GM12878 (cell line): ENCODE data around the gene JAKMIP1. TPM values are rescaled to one million over a fixed set of nuclear protein-coding genes. Genes with fewer than 3 reads are reported as not detected.

ENCODE experiments used
- ATAC-seq: fragments of 200-7000 bp; cut with Tn5 transposase; 3 replicates; pipeline ENCODE4 v1.9.1; 2020; ENCODE audit warnings: mild to moderate bottlenecking, moderate library complexity
- BruUV-seq: library from RNA; stranded (reverse); fragments of 400-500 nt; replicated peaks from 2 replicates; lab custom pipeline; 2021; lab: Mats Ljungman, UMichigan
- CTCF ChIA-PET: fragments of 300-600 bp; sonication (Branson Sonifier 250); formaldehyde crosslinking; extraction: SDS; loops from one replicate; lab custom pipeline; 2021; ENCODE audit warnings: inconsistent platforms; lab: Yijun Ruan, JAX
- POLR2A ChIA-PET: fragments of 350-600 bp; formaldehyde crosslinking; extraction: SDS; loops from one replicate; lab custom pipeline; 2021; ENCODE audit warnings: inconsistent platforms; lab: Charles Lee
- RAD21 ChIA-PET: fragments of 300-600 bp; sonication (Branson Sonifier 250); formaldehyde crosslinking; loops from one replicate; lab custom pipeline; 2023; ENCODE audit warnings: antibody characterized with exemption; ENCODE audit not compliant: unreplicated experiment; lab: Charles Lee
- SMC1A ChIA-PET: fragments of 300-600 bp; sonication (Branson Sonifier 250); formaldehyde crosslinking; loops from one replicate; lab custom pipeline; 2023; ENCODE audit not compliant: unreplicated experiment, uncharacterized antibody; lab: Charles Lee
- DNase-seq: peaks from one replicate; pipeline ENCODE4 v3.0.0-alpha.2; 2011; ENCODE audit warnings: low read depth, low spot score
- FAIRE-seq: peaks from 3 replicates; lab custom pipeline; 2011; peaks lifted over from hg19 to GRCh38; lab: Jason Lieb, UNC
- H2AFZ ChIP-seq: 2 replicates; pipeline ENCODE4 v1.6.0; 2011; ENCODE audit warnings: low read depth, low read length, control low read depth; ENCODE audit not compliant: control insufficient read depth
- H3K27ac ChIP-seq: 2 replicates; pipeline ENCODE4 v1.5.1; 2011; ENCODE audit warnings: control low read depth; ENCODE audit not compliant: control insufficient read depth, insufficient read depth
- H3K27me3 ChIP-seq, 2 experiments: replicated peaks in 1 of 2; 2 replicates each; pipeline versions ENCODE4 v1.6.0 to v1.6.1; 2011; ENCODE audit warnings: low read length in 1 of 2; ENCODE audit not compliant: control insufficient read depth in 2 of 2, insufficient read depth in 2 of 2
- H3K36me3 ChIP-seq, 2 experiments: 2 replicates each; pipeline ENCODE4 v1.5.1; 2011; ENCODE audit warnings: low read length in 1 of 2; ENCODE audit not compliant: control insufficient read depth in 2 of 2, insufficient read depth in 2 of 2
- H3K4me1 ChIP-seq: 2 replicates; pipeline ENCODE4 v1.6.1; 2011; ENCODE audit warnings: mild to moderate bottlenecking, low read length, moderate library complexity, mixed read lengths; ENCODE audit not compliant: control insufficient read depth, insufficient read depth
- H3K4me2 ChIP-seq: 2 replicates; pipeline ENCODE4 v1.6.0; 2011; ENCODE audit warnings: control low read depth; ENCODE audit not compliant: control insufficient read depth, insufficient read depth
- H3K4me3 ChIP-seq: fragments of 200-600 bp; sonication (generic); 2 replicates; pipeline ENCODE4 v1.5.1; 2016
- H3K79me2 ChIP-seq: 2 replicates; pipeline ENCODE4 v1.6.0; 2011; ENCODE audit warnings: low read length; ENCODE audit not compliant: control insufficient read depth, insufficient read depth
- H3K9ac ChIP-seq: 2 replicates; pipeline ENCODE4 v1.8.0; 2011; ENCODE audit warnings: low read length, control low read depth, mixed read lengths; ENCODE audit not compliant: control insufficient read depth, insufficient read depth
- H3K9me3 ChIP-seq: replicated peaks from 3 replicates; pipeline ENCODE4 v1.5.1; 2011; ENCODE audit warnings: mild to moderate bottlenecking, low read length; ENCODE audit not compliant: control insufficient read depth, insufficient read depth
- H4K20me1 ChIP-seq: 2 replicates; pipeline ENCODE4 v1.6.0; 2011; ENCODE audit not compliant: control insufficient read depth, insufficient read depth
- CBX5 ChIP-seq: sonication (generic); IDR thresholded peaks from 2 replicates; pipeline ENCODE4 v1.6.1; 2016; ENCODE audit warnings: low read depth, moderate library complexity, mild to moderate bottlenecking, inconsistent platforms
- CEBPB ChIP-seq, 2 experiments: fragments of 150-350 bp in 1 of 2; IDR thresholded peaks; 2 replicates each; pipeline ENCODE4 v1.6.1; 2012 to 2014; ENCODE audit warnings: low read depth in 2 of 2, low read length in 2 of 2, borderline replicate concordance in 1 of 2, inconsistent platforms in 1 of 2
- CHD1 ChIP-seq: IDR thresholded peaks from 2 replicates; pipeline ENCODE4 v1.6.1; 2012; ENCODE audit warnings: low read depth, low read length, improper control_type of control experiment
- EED ChIP-seq: sonication (generic); IDR thresholded peaks from 2 replicates; pipeline ENCODE4 v1.6.1; 2016; ENCODE audit warnings: antibody characterized with exemption, low read depth
- NRF1 ChIP-seq: conservative IDR thresholded peaks from 2 replicates; pipeline ENCODE4 v1.6.1; 2011; ENCODE audit warnings: mild to moderate bottlenecking, low read depth, low read length, improper control_type of control experiment
- PAX5 ChIP-seq: IDR thresholded peaks from 2 replicates; pipeline ENCODE4 v1.6.1; 2011; ENCODE audit warnings: low read depth, low read length, borderline replicate concordance
- SMAD5 ChIP-seq: IDR thresholded peaks from 2 replicates; pipeline ENCODE4 v1.6.1; 2016; ENCODE audit warnings: antibody characterized with exemption, low read depth
- SUPT20H ChIP-seq: IDR thresholded peaks from 2 replicates; pipeline ENCODE4 v1.6.1; 2011; ENCODE audit warnings: low read depth, mild to moderate bottlenecking, low read length, moderate library complexity, borderline replicate concordance; ENCODE audit not compliant: control insufficient read depth
- TCF3 ChIP-seq: IDR thresholded peaks from 2 replicates; pipeline ENCODE4 v1.6.1; 2012; ENCODE audit warnings: low read depth, mild to moderate bottlenecking, low read length, borderline replicate concordance; ENCODE audit not compliant: insufficient read depth
- WGBS: methylation state at CpG from one replicate; pipeline ENCODE4 v1.1.6; 2016; ENCODE audit warnings: low lambda C conversion rate; ENCODE audit not compliant: insufficient replicate concordance, insufficient coverage; ENCODE audit errors: missing lambda C conversion rate; 5-methylcytosine and 5-hydroxymethylcytosine counted together
- in situ Hi-C: fragments of 300-500 bp; cut with MboI; formaldehyde crosslinking; loops from 9 replicates; pipeline ENCODE4 v1.14.3; 2018; ENCODE audit warnings: mixed read lengths
- intact Hi-C: fragments of 100-400 bp; cut with micrococcal nuclease; formaldehyde crosslinking; loops from one replicate; pipeline ENCODE4 v1.14.2; 2022; ENCODE audit not compliant: unreplicated experiment
- polyA plus RNA-seq, 11 experiments: library from polyadenylated mRNA; depleted of rRNA in 4 of 11; unstranded in 6 of 11; stranded (reverse) in 5 of 11; fragments of >200 nt; fragmentation: Nextera tagmentation in 4 of 11; fragmentation: Illumina TruSeq in 1 of 11; extraction: Ambion mirVana in 4 of 11; extraction: Trizol in 1 of 11; gene quantifications; 1 replicate in 1 of 11; 2 replicates in 10 of 11; pipeline versions ENCODE4 v1.2.1 to v1.2.3, GENCODE V29; 2011 to 2016; ENCODE audit warnings: inconsistent platforms in 2 of 11, missing spikeins in 2 of 11, low read depth in 1 of 11
- total RNA-seq, 4 experiments: library from RNA; depleted of rRNA in 3 of 4; stranded (reverse); fragments of >200 nt in 3 of 4; fragmentation: Illumina TruSeq in 1 of 4; extraction: Trizol in 1 of 4; gene quantifications; 2 replicates each; pipeline versions ENCODE4 v1.2.1 to v1.2.3, GENCODE V29; 2013 to 2021
- TF ChIP-seq, protein P1 (sequence below): fragments of 450-650 bp; formaldehyde crosslinking; IDR thresholded peaks from 2 replicates; pipeline ENCODE4 v1.4.0; 2022; ENCODE audit warnings: mild to moderate bottlenecking, moderate library complexity
- TF ChIP-seq, protein P2 (sequence below): IDR thresholded peaks from 2 replicates; pipeline ENCODE4 v1.6.1; 2011; ENCODE audit warnings: low read depth, low read length, improper control_type of control experiment, borderline replicate concordance

JAKMIP1 gene
- total and polyA plus RNA-seq, 10 of the 15 experiments (the other 5 are each of a cell fraction or from before 2014, with no cell fraction given) = 0.52 to 16.7 (median 12.3) TPM

DNA sequence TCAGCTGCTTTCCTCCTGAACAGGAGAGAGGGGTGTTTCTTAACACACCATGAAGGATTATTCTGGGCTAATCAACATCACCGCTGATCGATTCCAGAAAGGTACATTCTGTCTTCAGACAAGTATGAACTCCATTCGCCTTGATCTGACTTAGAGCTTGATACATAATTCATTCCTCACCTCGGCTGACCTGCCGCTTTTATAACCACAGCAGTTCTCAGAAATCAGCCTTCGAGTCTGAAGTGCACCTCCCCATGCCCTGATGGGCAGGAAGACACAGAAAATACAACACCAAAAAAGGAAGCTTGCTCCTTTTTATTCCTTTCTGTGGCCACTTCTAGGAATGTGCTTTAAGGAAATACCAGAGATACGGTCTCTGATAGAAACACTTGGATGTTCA lies 85.7 kb downstream of the JAKMIP1 start:
- in situ Hi-C loops = no loop called here
- no peaks in the 10 kb centered on the region for H3K9me3 ChIP-seq
- H3K4me2 ChIP-seq = no peak overlapping the region
- ChIA-PET POLR2A (no interaction called here), CTCF (no interaction called here), RAD21 (no interaction called here), SMC1A (no interaction called here)
- WGBS = 73% methylated on average over 7 of the region's 7 CpGs
- ATAC-seq (no peak), FAIRE-seq (no peak), DNase-seq (no peak)
- H4K20me1 ChIP-seq = no peaks in the 10 kb centered on the region
- H3K27me3 ChIP-seq = no peaks in the 10 kb centered on the region
- H3K36me3 ChIP-seq = no peaks in the 10 kb centered on the region; a peak in 1 of 4 replicates
- H2AFZ ChIP-seq = no peak overlapping the region
- BruUV-seq = no TSS peak
- no peaks in the 10 kb centered on the region for H3K4me1 ChIP-seq
- intact Hi-C loops = no loop called here
- no peak for TF ChIP-seq SMAD5
- no peak for TF ChIP-seq CEBPB (IDR thresholded peaks at IDR 0.05; ENCODE audit: borderline replicate concordance in 1 of 2, low read depth in 2 of 2, low read length in 2 of 2)
- no peak for TF ChIP-seq CHD1
- TF ChIP-seq EED = no peak
- TF ChIP-seq TCF3 = no peak
- no peak for TF ChIP-seq SUPT20H
- TF ChIP-seq CBX5 = no peak
- TF ChIP-seq, protein P1, sequence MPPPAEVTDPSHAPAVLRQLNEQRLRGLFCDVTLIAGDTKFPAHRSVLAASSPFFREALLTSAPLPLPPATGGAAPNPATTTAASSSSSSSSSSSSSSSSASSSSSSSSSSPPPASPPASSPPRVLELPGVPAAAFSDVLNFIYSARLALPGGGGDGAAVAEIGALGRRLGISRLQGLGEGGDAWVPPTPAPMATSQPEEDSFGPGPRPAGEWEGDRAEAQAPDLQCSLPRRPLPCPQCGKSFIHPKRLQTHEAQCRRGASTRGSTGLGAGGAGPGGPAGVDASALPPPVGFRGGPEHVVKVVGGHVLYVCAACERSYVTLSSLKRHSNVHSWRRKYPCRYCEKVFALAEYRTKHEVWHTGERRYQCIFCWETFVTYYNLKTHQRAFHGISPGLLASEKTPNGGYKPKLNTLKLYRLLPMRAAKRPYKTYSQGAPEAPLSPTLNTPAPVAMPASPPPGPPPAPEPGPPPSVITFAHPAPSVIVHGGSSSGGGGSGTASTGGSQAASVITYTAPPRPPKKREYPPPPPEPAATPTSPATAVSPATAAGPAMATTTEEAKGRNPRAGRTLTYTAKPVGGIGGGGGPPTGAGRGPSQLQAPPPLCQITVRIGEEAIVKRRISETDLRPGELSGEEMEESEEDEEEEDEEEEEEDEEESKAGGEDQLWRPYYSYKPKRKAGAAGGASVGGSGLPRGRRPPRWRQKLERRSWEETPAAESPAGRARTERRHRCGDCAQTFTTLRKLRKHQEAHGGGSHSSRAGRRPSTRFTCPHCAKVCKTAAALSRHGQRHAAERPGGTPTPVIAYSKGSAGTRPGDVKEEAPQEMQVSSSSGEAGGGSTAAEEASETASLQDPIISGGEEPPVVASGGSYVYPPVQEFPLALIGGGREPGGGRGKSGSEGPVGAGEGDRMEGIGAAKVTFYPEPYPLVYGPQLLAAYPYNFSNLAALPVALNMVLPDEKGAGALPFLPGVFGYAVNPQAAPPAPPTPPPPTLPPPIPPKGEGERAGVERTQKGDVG (CRISPR knock-in tag) = no peak
- TF ChIP-seq, protein P2, sequence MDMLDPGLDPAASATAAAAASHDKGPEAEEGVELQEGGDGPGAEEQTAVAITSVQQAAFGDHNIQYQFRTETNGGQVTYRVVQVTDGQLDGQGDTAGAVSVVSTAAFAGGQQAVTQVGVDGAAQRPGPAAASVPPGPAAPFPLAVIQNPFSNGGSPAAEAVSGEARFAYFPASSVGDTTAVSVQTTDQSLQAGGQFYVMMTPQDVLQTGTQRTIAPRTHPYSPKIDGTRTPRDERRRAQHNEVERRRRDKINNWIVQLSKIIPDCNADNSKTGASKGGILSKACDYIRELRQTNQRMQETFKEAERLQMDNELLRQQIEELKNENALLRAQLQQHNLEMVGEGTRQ = no peak
- TF ChIP-seq NRF1 = no peak
- TF ChIP-seq PAX5 = no peak
- H3K79me2 ChIP-seq = no peaks in the 10 kb centered on the region
- no peak overlapping the region for H3K27ac ChIP-seq
- H3K4me3 ChIP-seq = no peak overlapping the region
- H3K9ac ChIP-seq = no peak overlapping the region
